ENCODE results near the gene CLK2. TPM values are rescaled to one million over a fixed set of nuclear protein-coding genes. Genes with fewer than 3 reads are reported as not detected.
A peak's percentile ranks its signal among the peaks of the same experiment; 100 is the strongest.
"Not testable (repeated sequence)": the region's sequence is repeated elsewhere in the genome, so short reads cannot be mapped to it uniquely, and the experiment has no call there.

Gene CLK2
- polyA plus RNA-seq, 1 donor from 2014 or later: 44.4 TPM

DNA sequence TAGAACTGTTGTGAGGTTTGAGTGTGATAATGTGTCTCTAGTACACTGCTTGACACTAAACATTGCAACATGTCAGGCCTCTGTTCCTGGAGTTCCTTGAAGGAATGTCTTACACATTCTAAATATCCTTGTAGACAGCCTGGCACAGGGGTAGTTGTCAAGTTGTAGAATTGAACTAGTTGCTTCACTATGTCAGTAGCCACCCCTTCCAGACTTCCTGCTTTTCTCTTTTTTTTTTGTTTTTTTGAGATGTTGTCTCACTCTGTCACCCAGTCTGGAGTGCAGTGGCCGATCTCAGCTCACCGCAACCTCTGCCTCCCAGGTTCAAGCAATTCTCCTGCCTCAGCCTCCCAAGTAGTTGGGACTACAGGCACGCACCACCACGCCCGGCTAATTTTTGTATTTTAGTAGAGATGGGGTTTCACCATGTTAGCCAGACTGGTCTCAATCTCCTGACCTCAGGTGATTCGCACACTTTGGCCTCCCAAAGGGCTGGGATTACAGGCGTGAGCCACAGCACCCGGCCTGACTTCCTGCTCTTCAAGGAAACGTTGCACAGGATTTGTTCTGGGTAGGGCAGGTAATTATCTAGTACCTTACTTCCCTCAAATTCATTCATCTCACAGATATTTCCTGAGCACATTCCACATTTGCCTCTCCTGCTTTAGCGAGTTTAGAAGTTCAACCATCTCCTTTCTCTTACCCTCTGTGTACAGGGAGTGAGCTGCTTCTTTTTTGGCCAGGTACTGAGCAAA lies 52.9 kb downstream of the CLK2 start:
- H3K4me3 ChIP-seq (ENCODE audit: low read length); H3K9me3 ChIP-seq (ENCODE audit: low read length); H3K9ac ChIP-seq (ENCODE audit: low read length); H3K27me3 ChIP-seq (ENCODE audit: insufficient read depth, low read depth, low read length); H3K4me2 ChIP-seq (ENCODE audit: low read length); H2AFZ ChIP-seq (ENCODE audit: low read depth, low read length); H3K79me2 ChIP-seq (replicated peaks; ENCODE audit: insufficient read depth, low read length); H3K36me3 ChIP-seq (ENCODE audit: insufficient read depth, low read length); H3K27ac ChIP-seq (ENCODE audit: low read length); H4K20me1 ChIP-seq (ENCODE audit: insufficient read depth); H3K9me2 ChIP-seq (ENCODE audit: insufficient read depth, low read length); H3F3A ChIP-seq (ENCODE audit: insufficient read depth, low read length, poor library complexity, severe bottlenecking): not testable (repeated sequence)

DNA sequence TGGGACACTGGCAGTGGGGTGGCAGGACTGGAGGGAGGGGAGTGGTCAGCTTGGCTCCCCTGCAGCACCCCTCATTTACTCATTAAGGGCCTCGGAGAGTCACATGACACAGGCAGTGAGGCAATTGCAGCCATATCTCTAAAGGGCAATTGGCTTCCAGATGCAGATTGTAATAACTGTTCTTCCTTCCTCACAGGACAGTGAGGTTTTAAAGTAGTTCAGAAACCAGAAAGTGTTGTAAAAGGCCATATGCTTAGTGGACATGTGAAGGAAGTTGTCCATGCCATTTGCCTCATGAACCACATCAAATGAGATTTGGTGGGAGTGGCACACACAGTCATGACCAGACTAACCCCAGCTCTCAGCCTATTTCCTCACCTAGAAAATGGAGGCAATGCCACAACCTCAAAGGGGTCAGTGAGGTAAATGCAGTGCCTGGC lies 53.7 kb downstream of the CLK2 start:
- Histone ChIP-seq H2AFZ (ENCODE audit: low read depth, low read length) (peak overlapping the region; percentile 11), H3K27me3 (ENCODE audit: insufficient read depth, low read depth, low read length) (no peaks in the 10 kb centered on the region), H3K36me3 (ENCODE audit: insufficient read depth, low read length) (no peaks in the 10 kb centered on the region), H4K20me1 (ENCODE audit: insufficient read depth) (no peaks in the 10 kb centered on the region), H3K9me3 (ENCODE audit: low read length) (no peaks in the 10 kb centered on the region), H3K4me2 (ENCODE audit: low read length) (no peak overlapping the region), H3K27ac (ENCODE audit: low read length) (no peak overlapping the region), H3K9ac (ENCODE audit: low read length) (peak overlapping the region; percentile 0), H3K4me3 (ENCODE audit: low read length) (peak overlapping the region; percentile 39), H3K9me2 (ENCODE audit: insufficient read depth, low read length) (no peaks in the 10 kb centered on the region), H3F3A (ENCODE audit: insufficient read depth, low read length, poor library complexity, severe bottlenecking) (no peaks in the 10 kb centered on the region), H3K79me2 (replicated peaks; ENCODE audit: insufficient read depth, low read length) (no peaks in the 10 kb centered on the region)
- TF ChIP-seq POLR2AphosphoS5 (IDR thresholded peaks at IDR 0.05): no peak
- no peak for TF ChIP-seq EZH2 (IDR thresholded peaks at IDR 0.05; ENCODE audit: borderline replicate concordance, insufficient read depth, low read length, poor library complexity, severe bottlenecking)
- no peak for TF ChIP-seq MXI1 (conservative IDR thresholded peaks at IDR 0.05; ENCODE audit: poor library complexity, severe bottlenecking)
- no peak for TF ChIP-seq RAD21 (conservative IDR thresholded peaks at IDR 0.05)
- no peak for TF ChIP-seq EP300 (conservative IDR thresholded peaks at IDR 0.05; ENCODE audit: poor library complexity, severe bottlenecking)
- no peak for TF ChIP-seq SMC3 (conservative IDR thresholded peaks at IDR 0.05; ENCODE audit: poor library complexity)
- TF ChIP-seq, protein P1, sequence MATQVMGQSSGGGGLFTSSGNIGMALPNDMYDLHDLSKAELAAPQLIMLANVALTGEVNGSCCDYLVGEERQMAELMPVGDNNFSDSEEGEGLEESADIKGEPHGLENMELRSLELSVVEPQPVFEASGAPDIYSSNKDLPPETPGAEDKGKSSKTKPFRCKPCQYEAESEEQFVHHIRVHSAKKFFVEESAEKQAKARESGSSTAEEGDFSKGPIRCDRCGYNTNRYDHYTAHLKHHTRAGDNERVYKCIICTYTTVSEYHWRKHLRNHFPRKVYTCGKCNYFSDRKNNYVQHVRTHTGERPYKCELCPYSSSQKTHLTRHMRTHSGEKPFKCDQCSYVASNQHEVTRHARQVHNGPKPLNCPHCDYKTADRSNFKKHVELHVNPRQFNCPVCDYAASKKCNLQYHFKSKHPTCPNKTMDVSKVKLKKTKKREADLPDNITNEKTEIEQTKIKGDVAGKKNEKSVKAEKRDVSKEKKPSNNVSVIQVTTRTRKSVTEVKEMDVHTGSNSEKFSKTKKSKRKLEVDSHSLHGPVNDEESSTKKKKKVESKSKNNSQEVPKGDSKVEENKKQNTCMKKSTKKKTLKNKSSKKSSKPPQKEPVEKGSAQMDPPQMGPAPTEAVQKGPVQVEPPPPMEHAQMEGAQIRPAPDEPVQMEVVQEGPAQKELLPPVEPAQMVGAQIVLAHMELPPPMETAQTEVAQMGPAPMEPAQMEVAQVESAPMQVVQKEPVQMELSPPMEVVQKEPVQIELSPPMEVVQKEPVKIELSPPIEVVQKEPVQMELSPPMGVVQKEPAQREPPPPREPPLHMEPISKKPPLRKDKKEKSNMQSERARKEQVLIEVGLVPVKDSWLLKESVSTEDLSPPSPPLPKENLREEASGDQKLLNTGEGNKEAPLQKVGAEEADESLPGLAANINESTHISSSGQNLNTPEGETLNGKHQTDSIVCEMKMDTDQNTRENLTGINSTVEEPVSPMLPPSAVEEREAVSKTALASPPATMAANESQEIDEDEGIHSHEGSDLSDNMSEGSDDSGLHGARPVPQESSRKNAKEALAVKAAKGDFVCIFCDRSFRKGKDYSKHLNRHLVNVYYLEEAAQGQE (IDR thresholded peaks at IDR 0.05; ENCODE audit: borderline replicate concordance): no peak
- TF ChIP-seq TAF1 (IDR thresholded peaks at IDR 0.05; ENCODE audit: low read depth): no peak
- TF ChIP-seq, protein P2, sequence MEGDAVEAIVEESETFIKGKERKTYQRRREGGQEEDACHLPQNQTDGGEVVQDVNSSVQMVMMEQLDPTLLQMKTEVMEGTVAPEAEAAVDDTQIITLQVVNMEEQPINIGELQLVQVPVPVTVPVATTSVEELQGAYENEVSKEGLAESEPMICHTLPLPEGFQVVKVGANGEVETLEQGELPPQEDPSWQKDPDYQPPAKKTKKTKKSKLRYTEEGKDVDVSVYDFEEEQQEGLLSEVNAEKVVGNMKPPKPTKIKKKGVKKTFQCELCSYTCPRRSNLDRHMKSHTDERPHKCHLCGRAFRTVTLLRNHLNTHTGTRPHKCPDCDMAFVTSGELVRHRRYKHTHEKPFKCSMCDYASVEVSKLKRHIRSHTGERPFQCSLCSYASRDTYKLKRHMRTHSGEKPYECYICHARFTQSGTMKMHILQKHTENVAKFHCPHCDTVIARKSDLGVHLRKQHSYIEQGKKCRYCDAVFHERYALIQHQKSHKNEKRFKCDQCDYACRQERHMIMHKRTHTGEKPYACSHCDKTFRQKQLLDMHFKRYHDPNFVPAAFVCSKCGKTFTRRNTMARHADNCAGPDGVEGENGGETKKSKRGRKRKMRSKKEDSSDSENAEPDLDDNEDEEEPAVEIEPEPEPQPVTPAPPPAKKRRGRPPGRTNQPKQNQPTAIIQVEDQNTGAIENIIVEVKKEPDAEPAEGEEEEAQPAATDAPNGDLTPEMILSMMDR (IDR thresholded peaks at IDR 0.05; ENCODE audit: poor library complexity, severe bottlenecking): no peak
